HG03135 (cell line): ENCODE data around the gene VIPAS39.
A peak's percentile ranks its signal among the peaks of the same experiment; 100 is the strongest.

ENCODE experiments used
- ATAC-seq: cut with Tn5 transposase; IDR thresholded peaks from one replicate; pipeline ENCODE4 v1.9.1; 2021; ENCODE audit warnings: mild to moderate bottlenecking, moderate library complexity; ENCODE audit not compliant: unreplicated experiment

The VIPAS39 gene

GRCh38 chr14:77457522-77458248, at the start of gene VIPAS39, which contains the start of gene AHSA1:
VIPAS39 (minus strand) TSS chr14:77457601; CDS start chr14:77454102, 3,499 bp downstream.
AHSA1 (plus strand) TSS chr14:77458093; CDS start chr14:77458190, 97 bp downstream.
- peak; percentile 91 for ATAC-seq

DNA sequence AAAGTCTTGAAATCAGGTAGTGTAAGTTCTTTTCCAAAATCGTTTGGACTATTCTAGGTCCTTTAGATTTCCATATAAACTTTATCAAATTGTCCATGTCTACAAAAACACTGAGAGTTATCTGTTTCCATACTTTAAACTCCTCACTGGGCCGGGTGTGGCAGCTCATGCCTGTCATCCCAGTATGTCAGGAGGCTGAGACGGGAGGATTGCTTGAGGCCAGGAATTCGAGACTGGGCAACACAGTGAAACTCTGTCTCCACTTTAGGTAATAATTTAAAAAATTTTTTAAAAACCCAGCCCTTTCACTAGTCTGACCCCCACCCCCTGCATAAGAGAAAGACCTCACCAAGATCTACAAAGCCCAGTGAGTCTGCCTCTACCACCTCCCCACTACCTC, 47.6 kb upstream of the VIPAS39 start:
- no peak for ATAC-seq

DNA sequence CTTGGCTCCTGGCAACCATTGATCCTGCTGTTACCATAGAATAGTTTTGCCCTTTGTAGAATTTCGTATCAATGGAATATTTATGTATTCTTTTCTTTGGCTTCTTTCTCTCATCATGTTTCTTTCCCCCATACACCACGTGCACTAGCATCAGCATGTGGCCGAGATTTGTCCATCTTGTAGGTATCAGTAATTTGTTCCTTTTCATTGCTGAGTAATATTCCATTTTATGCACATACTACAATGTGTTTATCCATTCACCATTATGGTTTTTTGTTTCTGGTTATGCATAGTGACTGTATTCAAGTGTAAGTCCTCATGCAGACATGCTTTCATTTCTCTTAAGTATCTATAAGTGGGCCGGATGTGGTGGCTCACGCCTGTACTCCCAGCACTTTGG, 45.7 kb upstream of the VIPAS39 start:
- no peak for ATAC-seq

DNA sequence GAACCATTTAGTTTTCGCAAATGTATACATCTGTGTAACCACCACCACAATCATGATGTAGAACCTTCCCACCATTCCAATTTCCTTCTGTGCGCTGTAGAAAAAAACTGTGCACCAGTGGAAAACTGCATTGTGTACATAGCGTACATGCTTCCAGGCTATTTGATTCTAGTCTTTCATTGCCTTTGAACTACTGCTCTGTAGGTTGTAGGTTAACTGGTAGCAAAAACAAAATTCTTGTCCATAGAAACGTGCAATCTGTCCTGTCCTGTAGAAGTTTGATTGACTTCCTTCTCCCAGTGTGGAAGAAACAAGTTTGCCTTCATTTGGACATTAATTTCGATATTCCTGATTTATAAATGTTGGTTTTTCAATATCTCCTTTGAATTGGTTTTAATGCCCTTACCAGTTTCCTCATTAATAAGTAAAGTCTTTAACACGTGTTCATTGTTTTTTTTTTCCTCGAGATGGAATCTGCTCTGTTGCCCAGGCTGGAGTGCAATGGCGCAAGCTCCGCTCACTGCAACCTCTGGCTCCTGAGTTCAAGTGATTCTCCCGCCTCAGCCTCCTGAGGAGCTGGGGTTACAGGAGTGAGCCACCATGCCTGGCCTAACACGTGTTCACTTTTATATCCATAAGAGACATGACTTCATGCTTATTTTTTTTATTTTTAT, 44.8 kb upstream of the VIPAS39 start:
- ATAC-seq: no peak

GRCh38 chr14:77498984-77499527, 41.7 kb upstream of the VIPAS39 start:
- ATAC-seq: no peak

DNA sequence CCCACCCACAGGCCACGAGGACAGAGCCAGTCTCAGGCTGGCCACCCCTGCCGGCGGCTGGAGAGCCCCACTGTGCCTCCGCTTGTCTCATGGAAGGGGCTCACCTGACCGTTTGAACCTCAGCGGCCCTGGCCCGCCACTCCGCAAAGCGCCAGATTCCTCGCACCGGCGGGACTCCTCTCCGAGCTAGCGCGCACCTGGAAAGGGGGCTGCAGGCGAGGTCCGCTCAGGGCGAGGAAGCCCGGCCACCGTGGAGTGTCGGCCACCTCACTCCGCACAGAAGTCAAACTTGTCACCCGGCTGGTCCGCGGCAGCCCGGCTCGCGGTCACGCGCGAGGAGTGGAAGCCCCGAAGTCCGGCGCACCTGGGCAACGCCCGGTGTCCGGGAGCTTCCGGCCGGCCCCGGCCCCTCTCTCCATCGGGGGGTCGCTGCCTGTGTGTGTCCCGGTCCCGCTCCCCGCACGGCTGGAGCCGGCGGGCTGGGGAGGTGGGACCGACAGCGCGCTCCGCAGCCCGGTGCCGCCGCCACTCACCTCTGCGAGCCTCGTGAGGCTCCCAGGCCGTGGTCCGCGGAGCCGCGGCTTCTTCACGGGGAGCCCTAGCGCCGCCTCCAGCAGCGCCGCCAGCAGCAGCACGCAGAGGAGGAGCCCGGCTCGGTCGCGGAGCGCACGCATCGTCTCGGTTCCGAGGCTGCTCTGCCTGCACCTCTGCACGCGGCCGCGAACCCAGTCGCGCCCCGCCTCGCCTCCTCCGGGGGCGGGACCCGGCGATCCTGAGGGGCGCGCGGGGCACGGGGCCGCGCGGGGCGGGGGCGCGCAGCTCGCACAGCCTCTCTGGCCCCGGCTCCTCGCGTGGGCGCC, 40.9 kb upstream of the VIPAS39 start, which contains the start of gene ISM2:
TSS of gene ISM2 (minus strand) at position 697 of the 860 bp plus-strand sequence. CDS start at position 674, 23 bp downstream.
- ATAC-seq: no peak

DNA sequence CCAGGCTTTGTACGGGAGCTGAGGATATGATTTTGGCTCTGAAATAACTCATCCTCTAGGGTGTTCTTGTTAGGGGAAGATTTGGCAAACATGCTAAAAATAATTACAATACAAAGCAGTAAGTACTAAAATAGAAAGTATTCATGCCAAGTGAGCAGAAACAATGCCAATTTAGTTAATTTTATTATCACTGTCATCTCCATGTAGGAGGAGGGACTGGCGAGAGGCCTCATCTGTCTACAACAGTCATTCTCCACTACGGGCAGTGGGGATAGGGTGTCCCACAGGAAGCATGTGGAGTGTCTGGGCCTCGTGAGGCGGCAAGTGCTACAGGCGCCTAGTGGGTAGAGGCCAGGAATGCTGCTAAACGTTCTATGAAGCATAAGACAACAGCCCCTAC, 37.9 kb upstream of the VIPAS39 start:
- ATAC-seq: no peak

DNA sequence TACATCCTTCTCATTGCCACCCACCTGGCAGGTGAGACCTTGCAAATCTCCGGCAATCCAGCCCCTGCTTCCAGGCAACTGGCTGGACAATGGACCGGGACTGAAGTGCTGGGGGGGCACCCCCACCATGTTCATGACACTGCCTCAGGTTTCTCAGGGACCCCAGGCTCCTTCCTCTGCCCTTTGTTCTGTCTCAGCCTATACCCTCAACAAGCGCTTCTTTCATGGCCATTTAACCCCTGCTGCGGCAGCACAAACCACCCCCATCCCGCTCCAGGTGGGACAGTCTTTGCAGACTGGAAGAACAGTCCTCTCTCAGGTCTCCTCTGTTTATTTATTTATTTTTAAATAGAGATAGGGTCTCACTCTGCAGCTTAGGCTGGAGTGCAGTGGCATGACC, 33.7 kb upstream of the VIPAS39 start:
- ATAC-seq: no peak

DNA sequence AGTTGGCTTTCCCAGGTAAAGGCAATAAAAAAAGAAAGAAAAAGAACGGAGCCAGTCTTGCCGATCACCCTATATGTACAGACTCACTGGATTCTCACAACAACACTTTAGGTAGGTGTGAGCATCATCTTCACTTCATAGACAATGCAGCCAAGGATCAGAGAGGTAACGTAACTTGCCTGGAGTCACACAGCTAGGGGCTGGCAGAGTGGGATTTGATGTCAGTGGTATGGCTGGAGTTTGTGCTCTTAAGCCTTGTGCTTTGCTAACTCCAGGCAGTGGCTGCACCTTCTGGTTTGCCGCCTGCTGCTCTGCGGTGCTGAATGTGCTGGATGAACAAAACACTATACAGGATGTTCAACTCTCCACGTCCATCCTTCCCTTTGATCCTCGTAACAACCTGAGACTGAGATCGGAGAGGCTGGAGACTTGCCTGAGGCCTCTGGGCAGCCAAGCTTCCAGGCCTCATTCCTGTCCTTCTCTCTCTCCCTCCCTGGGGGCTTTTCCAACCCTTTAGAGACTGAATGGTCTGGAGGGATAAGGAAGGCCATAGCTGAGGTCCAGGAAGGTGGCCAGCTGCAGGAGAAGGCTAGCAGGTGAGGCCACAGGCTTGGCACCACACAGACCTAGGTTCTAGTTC, 33.1 kb upstream of the VIPAS39 start:
- ATAC-seq: no peak

- ATAC-seq: no peak
Observed at GRCh38 chr14:77489041-77489440, 31.6 kb upstream of the VIPAS39 start.

DNA sequence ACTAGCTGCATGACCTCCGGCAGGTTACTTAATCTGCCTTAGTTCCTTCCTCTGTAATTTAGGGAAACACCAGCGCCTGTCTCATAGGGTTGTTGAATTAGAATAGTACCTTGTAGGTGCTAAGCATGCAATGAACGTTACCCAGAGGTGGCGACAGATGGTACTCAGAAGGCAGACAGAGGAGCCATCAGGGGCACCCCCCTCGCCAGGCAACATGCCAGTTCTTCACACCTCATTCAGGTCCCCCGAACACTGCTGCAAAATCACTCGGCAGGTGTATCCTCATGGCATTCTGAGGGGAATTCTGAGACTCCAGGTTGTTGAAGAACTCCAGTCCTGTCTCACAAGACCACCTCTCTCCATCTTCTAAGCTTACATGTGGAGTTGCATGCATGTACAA, 31.2 kb upstream of the VIPAS39 start:
- no peak for ATAC-seq

DNA sequence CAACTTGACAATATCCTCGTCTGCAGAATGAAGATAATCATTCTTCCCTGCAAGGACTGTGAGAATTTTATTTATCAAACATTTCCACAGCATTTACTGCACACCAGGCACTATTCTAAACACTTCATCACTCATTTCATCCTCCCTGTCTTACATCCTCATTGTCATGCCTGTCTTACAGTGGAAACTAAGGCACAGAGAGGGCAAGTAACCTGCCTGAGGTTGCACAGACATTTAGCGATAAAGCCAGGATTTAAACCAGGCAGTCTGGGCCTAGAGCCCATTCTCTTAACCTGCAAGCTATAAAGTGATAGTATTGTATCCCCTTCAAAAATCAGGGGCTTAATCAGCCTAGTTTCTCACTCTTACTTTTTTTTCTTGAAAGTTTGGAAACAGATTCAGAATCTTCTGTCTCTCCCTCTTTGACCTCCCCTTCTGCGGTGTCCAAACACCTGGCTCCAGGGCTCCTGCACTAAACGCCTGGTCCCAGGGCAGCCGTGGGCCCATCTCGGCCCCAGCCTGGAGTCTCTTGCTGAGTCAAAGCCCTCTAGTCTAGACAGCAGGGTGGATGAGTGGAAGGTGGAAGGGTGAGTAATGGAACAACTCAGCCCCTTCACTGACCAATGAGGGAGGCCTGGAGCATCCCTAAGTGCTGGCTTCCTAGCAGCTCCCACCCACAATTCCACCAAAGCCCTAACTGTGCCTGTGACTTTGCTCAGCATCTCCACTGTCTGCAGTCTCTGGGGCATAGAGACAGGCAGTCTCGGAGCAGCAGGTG, 28.7 kb upstream of the VIPAS39 start:
- no peak for ATAC-seq

GRCh38 chr14:77485256-77485655, 27.9 kb upstream of the VIPAS39 start:
- no peak for ATAC-seq

DNA sequence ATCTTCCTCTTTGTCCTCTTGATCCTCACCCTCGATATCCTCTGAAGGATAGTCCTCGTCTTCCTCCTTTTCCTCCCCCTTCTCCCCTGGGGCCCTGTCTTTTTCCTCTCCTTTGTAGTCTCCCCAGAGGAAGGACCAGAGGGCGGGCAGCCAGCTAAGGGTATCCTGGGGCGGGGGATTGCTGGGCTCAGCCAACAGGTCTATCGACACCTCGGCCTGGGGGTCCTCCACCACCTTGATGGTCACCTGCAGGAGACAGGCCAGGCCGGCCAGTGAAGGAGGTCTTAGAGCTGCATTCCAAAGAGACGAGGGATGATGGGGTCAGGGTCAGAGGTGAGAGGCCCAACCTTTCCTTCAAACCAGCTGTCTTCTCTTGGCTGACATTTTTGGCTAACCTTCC, 25.0 kb upstream of the VIPAS39 start:
- no peak for ATAC-seq

DNA sequence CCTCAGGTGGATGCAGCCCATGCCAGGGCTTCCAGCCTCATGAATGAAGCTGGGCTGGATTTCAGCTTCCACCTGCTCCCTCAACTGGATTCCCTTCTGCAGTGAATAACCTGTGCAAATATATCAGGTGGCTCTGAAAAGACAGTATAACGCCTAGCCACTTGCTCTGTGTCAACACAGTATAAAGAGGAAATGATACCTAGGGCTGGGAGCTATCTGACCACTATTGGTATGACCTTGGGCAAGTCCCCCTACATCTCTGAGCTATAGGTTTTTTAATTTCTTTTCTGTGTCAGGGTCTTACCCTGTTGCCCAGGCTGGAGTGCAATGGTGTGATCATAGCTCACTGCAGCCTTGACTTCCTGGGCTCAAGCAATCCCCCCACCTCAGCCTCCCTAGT, 21.4 kb upstream of the VIPAS39 start:
- ATAC-seq: peak; percentile 90

GRCh38 chr14:77478029-77478428, 20.6 kb upstream of the VIPAS39 start:
- ATAC-seq: no peak

- ATAC-seq: no peak
Observed at GRCh38 chr14:77475432-77476115, 18.2 kb upstream of the VIPAS39 start.

DNA sequence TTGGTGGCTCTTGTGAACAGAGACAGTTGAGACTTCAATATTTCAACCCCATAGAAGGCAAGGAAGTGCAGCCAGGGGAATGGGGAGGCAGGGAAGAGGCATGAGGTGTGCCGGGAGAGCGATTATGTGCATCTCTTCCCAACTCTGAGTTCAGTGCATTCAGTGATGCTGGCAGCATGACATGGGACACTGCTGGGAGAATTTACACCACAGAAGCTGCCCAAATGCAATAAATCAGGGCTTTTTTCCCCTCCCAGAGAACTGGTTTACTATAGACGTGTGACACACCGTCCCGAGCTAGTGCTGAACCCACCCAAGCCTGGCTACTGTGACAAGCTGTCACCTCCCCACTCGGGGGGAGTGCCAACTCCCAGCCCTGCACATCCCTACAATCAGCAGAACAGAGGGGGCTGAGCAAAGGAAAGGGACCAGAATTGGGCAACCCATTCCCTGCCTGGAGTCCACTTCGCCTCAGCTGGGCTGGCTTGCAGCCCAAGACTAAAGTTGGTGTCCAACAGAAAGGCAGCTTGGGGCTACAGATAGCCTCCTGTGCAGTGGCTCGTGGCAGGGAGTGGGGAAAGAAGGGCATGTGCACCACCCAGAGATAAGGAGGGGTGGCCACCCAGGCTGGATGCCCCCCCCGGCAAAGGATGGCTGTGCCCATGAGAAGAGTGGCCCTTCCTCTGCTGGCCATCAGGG, 17.2 kb upstream of the VIPAS39 start:
- no peak for ATAC-seq

- no peak for ATAC-seq
Observed at GRCh38 chr14:77473921-77474320, 16.5 kb upstream of the VIPAS39 start.
